Endothelial cell of umbilical vein (primary cell): Measurements from ENCODE around the gene MRFAP1. TPM values are rescaled to one million over a fixed set of nuclear protein-coding genes. Genes with fewer than 3 reads are reported as not detected.

ENCODE experiments used
- BruUV-seq: library from RNA; stranded (reverse); fragments of 400-500 nt; replicated peaks from 2 replicates; lab custom pipeline; 2021; lab: Mats Ljungman, UMichigan
- CTCF ChIA-PET: fragments of 300-600, 350-600 bp; sonication (Branson Sonifier 250); formaldehyde crosslinking; loops from one replicate; lab custom pipeline; 2021; ENCODE audit warnings: antibody characterized with exemption, inconsistent platforms; lab: Charles Lee
- POLR2A ChIA-PET: fragments of 300-600, 350-600 bp; sonication (Branson Sonifier 250); formaldehyde crosslinking; loops from one replicate; lab custom pipeline; 2021; ENCODE audit warnings: antibody characterized with exemption, inconsistent platforms; lab: Charles Lee
- DNase-seq: peaks from one replicate; pipeline ENCODE4 v3.0.0-alpha.2; 2011; ENCODE audit warnings: low read depth, low spot score
- FAIRE-seq: peaks from 2 replicates; lab custom pipeline; 2011; peaks lifted over from hg19 to GRCh38; lab: Jason Lieb, UNC
- H2AFZ ChIP-seq: 2 replicates; pipeline ENCODE4 v1.6.0; 2012; ENCODE audit warnings: low read depth, low read length, control low read depth, inconsistent platforms
- H3K27ac ChIP-seq: 2 replicates; pipeline ENCODE4 v1.5.1; 2011; ENCODE audit warnings: low read depth, mild to moderate bottlenecking, control low read depth, low read length, moderate library complexity; ENCODE audit not compliant: insufficient read depth
- H3K27me3 ChIP-seq, 2 experiments: 2 replicates each; pipeline versions ENCODE4 v1.6.0 to v1.6.1; 2011; ENCODE audit warnings: low read length in 2 of 2, mixed read lengths in 1 of 2; ENCODE audit not compliant: control insufficient read depth in 2 of 2, insufficient read depth in 2 of 2
- H3K36me3 ChIP-seq, 2 experiments: 2 replicates in 1 of 2; 3 replicates in 1 of 2; pipeline ENCODE4 v1.5.1; 2011; ENCODE audit warnings: low read length in 2 of 2, mild to moderate bottlenecking in 1 of 2, moderate library complexity in 1 of 2; ENCODE audit not compliant: control insufficient read depth in 2 of 2, insufficient read depth in 2 of 2; ENCODE audit errors: extremely low read depth in 1 of 2
- H3K4me1 ChIP-seq: 3 replicates; pipeline ENCODE4 v1.5.1; 2011; ENCODE audit warnings: mild to moderate bottlenecking, low read length; ENCODE audit not compliant: control insufficient read depth, insufficient read depth; ENCODE audit errors: extremely low read depth
- H3K4me2 ChIP-seq: 2 replicates; pipeline ENCODE4 v1.6.1; 2011; ENCODE audit warnings: low read length, control low read depth, mixed read lengths; ENCODE audit not compliant: insufficient read depth
- H3K4me3 ChIP-seq, 3 experiments: fragments of 200-600 bp in 1 of 3; sonication (generic), shearing (Covaris generic) in 1 of 3; replicated peaks in 1 of 3; 2 replicates each; pipeline ENCODE4 v1.5.1; 2011 to 2016; ENCODE audit warnings: control low read depth in 3 of 3, low read length in 3 of 3, mild to moderate bottlenecking in 2 of 3, inconsistent platforms in 1 of 3, low read depth in 1 of 3, moderate library complexity in 1 of 3; ENCODE audit not compliant: insufficient read depth in 1 of 3
- H3K79me2 ChIP-seq: 2 replicates; pipeline ENCODE4 v1.6.0; 2012; ENCODE audit warnings: low read length, inconsistent platforms; ENCODE audit not compliant: control insufficient read depth, insufficient read depth
- H3K9ac ChIP-seq: replicated peaks from 2 replicates; pipeline ENCODE3; 2011; ENCODE audit warnings: low read length, control low read depth; ENCODE audit not compliant: insufficient read depth; ENCODE audit errors: extremely low read depth
- H3K9me1 ChIP-seq: replicated peaks from 3 replicates; pipeline ENCODE4 v1.6.0; 2011; ENCODE audit warnings: mild to moderate bottlenecking, low read length; ENCODE audit not compliant: control insufficient read depth, insufficient read depth; ENCODE audit errors: extremely low read depth
- H3K9me3 ChIP-seq: replicated peaks from 2 replicates; pipeline ENCODE4 v1.5.1; 2012; ENCODE audit warnings: low read length, inconsistent platforms; ENCODE audit not compliant: control insufficient read depth, insufficient read depth
- H4K20me1 ChIP-seq: replicated peaks from 2 replicates; pipeline ENCODE3; 2011; ENCODE audit warnings: mild to moderate bottlenecking, low read length; ENCODE audit not compliant: control insufficient read depth, insufficient read depth; ENCODE audit errors: extremely low read depth
- CTCF ChIP-seq, 2 donors: IDR thresholded peaks; 1 replicate in 1 of 2; 2 replicates in 1 of 2; pipeline ENCODE4 v1.5.1; 2011; ENCODE audit warnings: low read length in 2 of 2, mild to moderate bottlenecking in 2 of 2, moderate library complexity in 2 of 2, control low read depth in 1 of 2, inconsistent platforms in 1 of 2, low read depth in 1 of 2; ENCODE audit not compliant: insufficient read depth in 1 of 2; ENCODE audit errors: extremely low read depth in 1 of 2
- EZH2 ChIP-seq: IDR thresholded peaks from 2 replicates; pipeline ENCODE4 v1.6.1; 2012; ENCODE audit warnings: borderline replicate concordance, low read depth, mild to moderate bottlenecking, moderate library complexity, low read length, inconsistent platforms; ENCODE audit not compliant: severe bottlenecking
- FOS ChIP-seq: IDR thresholded peaks from 2 replicates; pipeline ENCODE4 v1.6.1; 2011; ENCODE audit warnings: mild to moderate bottlenecking, low read length, moderate library complexity, borderline replicate concordance; ENCODE audit not compliant: insufficient read depth
- GATA2 ChIP-seq: IDR thresholded peaks from 2 replicates; pipeline ENCODE4 v1.7.0; 2011; ENCODE audit warnings: low read depth, mild to moderate bottlenecking, moderate library complexity, mixed read lengths, low read length; ENCODE audit not compliant: insufficient read length, insufficient read depth
- JUN ChIP-seq: IDR thresholded peaks from 2 replicates; pipeline ENCODE4 v1.6.1; 2011; ENCODE audit warnings: borderline replicate concordance, low read depth; ENCODE audit not compliant: insufficient read length, insufficient read depth
- MAX ChIP-seq: IDR thresholded peaks from 2 replicates; pipeline ENCODE4 v1.6.1; 2011; ENCODE audit not compliant: insufficient read depth, insufficient read length
- MYC ChIP-seq: IDR thresholded peaks from one replicate; pipeline ENCODE4 v1.6.1; 2011; ENCODE audit warnings: mild to moderate bottlenecking, low read depth, low read length
- POLR2A ChIP-seq: IDR thresholded peaks from 2 replicates; pipeline ENCODE4 v1.6.1; 2012; ENCODE audit warnings: low read depth, mild to moderate bottlenecking, control low read depth, low read length
- POLR2AphosphoS5 ChIP-seq: IDR thresholded peaks from 2 replicates; pipeline ENCODE4 v1.6.1; 2012; ENCODE audit warnings: low read depth, mild to moderate bottlenecking, control low read depth, low read length, moderate library complexity; ENCODE audit not compliant: insufficient read depth
- dilution Hi-C: fragments of 300-500 bp; cut with MboI; formaldehyde crosslinking; loops from one replicate; pipeline ENCODE4 v1.15.0; 2019; ENCODE audit warnings: low sequenced_read_pairs; ENCODE audit not compliant: extremely low pct_ligation_motif_present
- intact Hi-C: fragments of 100-400 bp; cut with micrococcal nuclease; formaldehyde crosslinking; loops from one replicate; pipeline ENCODE4 v1.10.0; 2022
- polyA plus RNA-seq, 4 experiments: library from polyadenylated mRNA; depleted of rRNA in 3 of 4; stranded (reverse) in 3 of 4; unstranded in 1 of 4; fragments of >200 nt; gene quantifications; 2 replicates each; pipeline versions ENCODE4 v1.2.1 to v1.2.3, GENCODE V29; 2011 to 2012; ENCODE audit warnings: missing spikeins in 1 of 4
- total RNA-seq: library from RNA; stranded (reverse); gene quantifications from 2 replicates; pipeline ENCODE4 v1.2.3, GENCODE V29; 2021

The MRFAP1 gene
- total and polyA plus RNA-seq, 2 donors (not counting 3 experiments of a cell fraction or from before 2014, with no cell fraction given), result 170 to 317 TPM

GRCh38 chr4:6684656-6685055, 44.2 kb downstream of the MRFAP1 start:
- no peak overlapping the region for H3K4me3 ChIP-seq
- no peaks in the 10 kb centered on the region for H3K79me2 ChIP-seq
- intact Hi-C loops, result no loop called here
- no peaks in the 10 kb centered on the region for H4K20me1 ChIP-seq
- dilution Hi-C loops, result no loop called here
- DNase-seq (no peak), FAIRE-seq (no peak)
- H3K27ac ChIP-seq, result no peak overlapping the region
- no peaks in the 10 kb centered on the region for H3K4me1 ChIP-seq
- no peaks in the 10 kb centered on the region for H3K27me3 ChIP-seq
- TF ChIP-seq POLR2A, result no peak
- TF ChIP-seq POLR2AphosphoS5, result no peak
- TF ChIP-seq MAX, result no peak
- no peak for TF ChIP-seq EZH2
- TF ChIP-seq CTCF (IDR thresholded peaks at IDR 0.05; ENCODE audit: extremely low read depth in 1 of 2, insufficient read depth in 1 of 2, low read depth in 1 of 2, low read length in 2 of 2), result no peak
- TF ChIP-seq JUN, result no peak
- TF ChIP-seq FOS, result no peak
- TF ChIP-seq MYC, result no peak
- TF ChIP-seq GATA2, result no peak
- H3K4me2 ChIP-seq, result no peak overlapping the region
- no peaks in the 10 kb centered on the region for H3K9me3 ChIP-seq
- H3K9me1 ChIP-seq, result no peaks in the 10 kb centered on the region
- POLR2A ChIA-PET, result no interaction called here
- CTCF ChIA-PET, result no interaction called here
- no peak overlapping the region for H3K9ac ChIP-seq
- H3K36me3 ChIP-seq, result no peaks in the 10 kb centered on the region
- BruUV-seq, result no TSS peak
- no peak overlapping the region for H2AFZ ChIP-seq
